Glutamatergic neuron (in vitro differentiated cells): ENCODE results near the gene STX4. TPM values are rescaled to one million over a fixed set of nuclear protein-coding genes. Genes with fewer than 3 reads are reported as not detected.

Experiments used
- DNase-seq: peaks from one replicate; pipeline ENCODE4 v3.0.0; 2022
- H3K27ac Mint-ChIP-seq: one replicate; pipeline ENCODE4 v1.8.0; 2020; ENCODE audit warnings: mild to moderate bottlenecking, mixed read lengths, inconsistent platforms; ENCODE audit not compliant: unreplicated experiment
- H3K27me3 Mint-ChIP-seq: one replicate; pipeline ENCODE4 v1.8.0; 2020; ENCODE audit warnings: mild to moderate bottlenecking, moderate library complexity, mixed read lengths, inconsistent platforms; ENCODE audit not compliant: unreplicated experiment
- H3K36me3 Mint-ChIP-seq: one replicate; pipeline ENCODE4 v1.8.0; 2020; ENCODE audit warnings: mild to moderate bottlenecking, mixed read lengths, inconsistent platforms; ENCODE audit not compliant: unreplicated experiment
- H3K4me1 Mint-ChIP-seq: one replicate; pipeline ENCODE4 v1.8.0; 2020; ENCODE audit warnings: mild to moderate bottlenecking, low read depth, mixed read lengths, inconsistent platforms; ENCODE audit not compliant: unreplicated experiment
- H3K4me3 Mint-ChIP-seq: one replicate; pipeline ENCODE4 v1.8.0; 2020; ENCODE audit warnings: mild to moderate bottlenecking, mixed read lengths, inconsistent platforms; ENCODE audit not compliant: unreplicated experiment
- H3K9me3 Mint-ChIP-seq: one replicate; pipeline ENCODE4 v1.8.0; 2020; ENCODE audit warnings: mild to moderate bottlenecking, moderate library complexity, mixed read lengths, inconsistent platforms; ENCODE audit not compliant: unreplicated experiment
- CTCF ChIP-seq: fragments of 200-600 bp; sonication (generic); IDR thresholded peaks from one replicate; pipeline ENCODE4 v1.5.0; 2021; ENCODE audit not compliant: partially characterized antibody, unreplicated experiment
- total RNA-seq: library from RNA; stranded (reverse); fragmentation: NEBNext Ultra II Directional; extraction: Animal tissue kit (Norgen Biotek cat#: 25700); gene quantifications from one replicate; pipeline ENCODE4 v1.2.1, GENCODE V29; 2021; ENCODE audit not compliant: unreplicated experiment

The STX4 gene
- total RNA-seq, 1 donor from 2014 or later, result 23.4 TPM

- H3K4me1 Mint-ChIP-seq, result peaks cover 4% of the 10 kb centered on the region
- no peak for TF ChIP-seq CTCF
- no peak overlapping the region for H3K4me3 Mint-ChIP-seq
- no peak overlapping the region for H3K27ac Mint-ChIP-seq
- no peak for DNase-seq
- H3K27me3 Mint-ChIP-seq, result peaks cover 2% of the 10 kb centered on the region
- peaks cover 7% of the 10 kb centered on the region for H3K9me3 Mint-ChIP-seq
- H3K36me3 Mint-ChIP-seq, result no peaks in the 10 kb centered on the region
These were observed 46.8 kb downstream of the STX4 start for GRCh38 chr16:31080035-31080629.

GRCh38 chr16:31080756-31081419, 47.5 kb downstream of the STX4 start:
- DNase-seq, result no peak
- Mint-ChIP-seq H3K9me3 (peaks cover 12% of the 10 kb centered on the region), H3K4me1 (peaks cover 9% of the 10 kb centered on the region), H3K36me3 (no peaks in the 10 kb centered on the region), H3K4me3 (no peak overlapping the region), H3K27me3 (peaks cover 7% of the 10 kb centered on the region), H3K27ac (peak overlapping the region; percentile 28)
- no peak for TF ChIP-seq CTCF

- no peak for TF ChIP-seq CTCF
- Mint-ChIP-seq H3K27me3 (peaks cover 7% of the 10 kb centered on the region), H3K27ac (no peak overlapping the region), H3K9me3 (peaks cover 12% of the 10 kb centered on the region), H3K4me1 (peaks cover 10% of the 10 kb centered on the region), H3K4me3 (peak overlapping the region; percentile 45), H3K36me3 (no peaks in the 10 kb centered on the region)
- no peak for DNase-seq
These were observed 48.3 kb downstream of the STX4 start for GRCh38 chr16:31081428-31082351.

- peaks cover 12% of the 10 kb centered on the region for H3K4me1 Mint-ChIP-seq
- H3K4me3 Mint-ChIP-seq, result peak overlapping the region; percentile 45
- peaks cover 7% of the 10 kb centered on the region for H3K27me3 Mint-ChIP-seq
- no peaks in the 10 kb centered on the region for H3K36me3 Mint-ChIP-seq
- H3K9me3 Mint-ChIP-seq, result peaks cover 12% of the 10 kb centered on the region
- DNase-seq, result no peak
- no peak overlapping the region for H3K27ac Mint-ChIP-seq
- no peak for TF ChIP-seq CTCF
These were observed 49.1 kb downstream of the STX4 start for GRCh38 chr16:31082368-31083045.
